Tibial nerve (tissue), 4 donors: ENCODE data around the gene CUTA.

Experiments used
- CTCF ChIP-seq, 5 experiments: fragments of 200-600 bp in 3 of 5; fragments of 450-650 bp in 2 of 5; sonication (generic) in 3 of 5; IDR thresholded peaks; one replicate each; pipeline ENCODE4 v1.5.1; 2016 to 2019; ENCODE audit warnings: antibody characterized with exemption in 5 of 5, mild to moderate bottlenecking in 3 of 5, moderate library complexity in 2 of 5
- EP300 ChIP-seq, 2 donors: sonication (generic); formaldehyde crosslinking; IDR thresholded peaks; one replicate each; pipeline ENCODE4 v1.6.1; 2017; ENCODE audit warnings: antibody characterized with exemption in 2 of 2, mild to moderate bottlenecking in 1 of 2

- TF ChIP-seq CTCF (IDR thresholded peaks at IDR 0.05), result no peak
- TF ChIP-seq EP300 (IDR thresholded peaks at IDR 0.05), result no peak
These were observed 45.3 kb downstream of the CUTA start for GRCh38 chr6:33372526-33373123.
